ENCODE data around the gene KLHL35. TPM values are rescaled to one million over a fixed set of nuclear protein-coding genes. Genes with fewer than 3 reads are reported as not detected.

KLHL35 gene
- total RNA-seq, 4 donors from 2014 or later = 0.72 TPM; not detected in 3

DNA sequence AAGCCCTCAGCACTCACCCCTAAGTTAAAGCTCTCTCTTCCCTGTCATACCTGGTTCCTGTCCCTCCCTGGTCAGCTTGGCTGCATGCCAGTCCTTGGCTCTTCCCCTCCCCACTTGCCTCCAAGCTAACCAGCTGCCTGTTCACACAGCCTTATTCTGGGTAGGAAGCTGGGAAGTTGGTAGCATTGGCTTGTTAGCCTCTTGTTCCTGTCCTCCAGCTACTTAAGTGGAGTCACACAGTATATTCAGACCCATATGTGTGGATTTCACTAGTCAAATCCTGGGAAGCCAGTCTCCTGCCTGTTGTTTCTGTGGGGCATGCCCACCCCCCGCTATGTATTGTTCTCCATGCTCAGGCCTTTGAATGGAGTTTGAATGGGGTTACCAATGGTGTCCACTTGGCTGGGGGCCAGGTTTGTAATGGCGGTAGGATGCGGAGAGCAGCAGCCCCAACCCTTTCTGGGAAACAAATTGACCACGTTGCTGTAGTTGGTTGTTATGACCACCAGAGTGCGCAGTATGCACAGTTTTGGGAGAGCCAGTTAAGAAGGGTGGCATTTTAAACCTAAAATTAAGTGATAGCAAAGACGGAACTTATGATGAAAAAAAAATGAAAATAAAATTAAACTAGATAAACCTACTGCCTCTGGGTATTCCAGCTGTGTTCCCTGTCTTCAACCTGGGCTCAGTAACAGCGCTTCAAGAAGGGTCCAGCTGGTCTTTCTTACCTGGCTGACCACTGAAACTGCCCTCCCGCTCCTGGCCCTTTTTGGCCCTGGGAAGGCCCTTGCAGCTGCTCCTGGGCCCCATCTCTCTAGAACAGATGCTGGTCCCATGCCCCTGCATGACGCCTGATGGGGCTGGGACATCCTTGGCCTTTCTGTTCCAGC, 44.4 kb downstream of the KLHL35 start:
- 18 to 50% methylated on average over 1 to 8 of the region's 9 CpGs for WGBS, 2 donors (ENCODE audit: low coverage in 1 of 2)
- H3K9me3 ChIP-seq = no peaks in the 10 kb centered on the region
- no peaks in the 10 kb centered on the region for H3K36me3 ChIP-seq
- H3K4me1 ChIP-seq = peaks cover 0 to 22% (median 3%) of the 10 kb centered on the region in 3 donors
- TF ChIP-seq, protein P1, sequence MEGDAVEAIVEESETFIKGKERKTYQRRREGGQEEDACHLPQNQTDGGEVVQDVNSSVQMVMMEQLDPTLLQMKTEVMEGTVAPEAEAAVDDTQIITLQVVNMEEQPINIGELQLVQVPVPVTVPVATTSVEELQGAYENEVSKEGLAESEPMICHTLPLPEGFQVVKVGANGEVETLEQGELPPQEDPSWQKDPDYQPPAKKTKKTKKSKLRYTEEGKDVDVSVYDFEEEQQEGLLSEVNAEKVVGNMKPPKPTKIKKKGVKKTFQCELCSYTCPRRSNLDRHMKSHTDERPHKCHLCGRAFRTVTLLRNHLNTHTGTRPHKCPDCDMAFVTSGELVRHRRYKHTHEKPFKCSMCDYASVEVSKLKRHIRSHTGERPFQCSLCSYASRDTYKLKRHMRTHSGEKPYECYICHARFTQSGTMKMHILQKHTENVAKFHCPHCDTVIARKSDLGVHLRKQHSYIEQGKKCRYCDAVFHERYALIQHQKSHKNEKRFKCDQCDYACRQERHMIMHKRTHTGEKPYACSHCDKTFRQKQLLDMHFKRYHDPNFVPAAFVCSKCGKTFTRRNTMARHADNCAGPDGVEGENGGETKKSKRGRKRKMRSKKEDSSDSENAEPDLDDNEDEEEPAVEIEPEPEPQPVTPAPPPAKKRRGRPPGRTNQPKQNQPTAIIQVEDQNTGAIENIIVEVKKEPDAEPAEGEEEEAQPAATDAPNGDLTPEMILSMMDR (IDR thresholded peaks at IDR 0.05) = peak; percentile 79 to 86 (median 84)
- TF ChIP-seq POLR2AphosphoS5 (IDR thresholded peaks at IDR 0.05) (no peak), POLR2A (IDR thresholded peaks at IDR 0.05) (no peak), EP300 (IDR thresholded peaks at IDR 0.05) (no peak)
- H3K27me3 ChIP-seq = no peaks in the 10 kb centered on the region
- peak; percentile 67 for ATAC-seq
- peak overlapping the region in 1 of 4 donors; percentile 19 for H3K27ac ChIP-seq
- no peak overlapping the region for H3K4me3 ChIP-seq

GRCh38 chr11:75387736-75388294, 45.2 kb downstream of the KLHL35 start:
- ATAC-seq = no peak
- Histone ChIP-seq H3K4me1 (peaks cover 0 to 26% (median 3%) of the 10 kb centered on the region in 3 donors), H3K9me3 (no peaks in the 10 kb centered on the region), H3K27me3 (no peaks in the 10 kb centered on the region), H3K27ac (no peak overlapping the region), H3K36me3 (no peaks in the 10 kb centered on the region), H3K4me3 (no peak overlapping the region)
- TF ChIP-seq EP300 (IDR thresholded peaks at IDR 0.05) (no peak), POLR2A (IDR thresholded peaks at IDR 0.05) (no peak), POLR2AphosphoS5 (IDR thresholded peaks at IDR 0.05) (no peak)
- TF ChIP-seq, protein P1 (IDR thresholded peaks at IDR 0.05) = no peak
- WGBS, 2 donors (ENCODE audit: low coverage in 1 of 2) = 25 to 69% methylated on average over 1 to 3 of the region's 3 CpGs

DNA sequence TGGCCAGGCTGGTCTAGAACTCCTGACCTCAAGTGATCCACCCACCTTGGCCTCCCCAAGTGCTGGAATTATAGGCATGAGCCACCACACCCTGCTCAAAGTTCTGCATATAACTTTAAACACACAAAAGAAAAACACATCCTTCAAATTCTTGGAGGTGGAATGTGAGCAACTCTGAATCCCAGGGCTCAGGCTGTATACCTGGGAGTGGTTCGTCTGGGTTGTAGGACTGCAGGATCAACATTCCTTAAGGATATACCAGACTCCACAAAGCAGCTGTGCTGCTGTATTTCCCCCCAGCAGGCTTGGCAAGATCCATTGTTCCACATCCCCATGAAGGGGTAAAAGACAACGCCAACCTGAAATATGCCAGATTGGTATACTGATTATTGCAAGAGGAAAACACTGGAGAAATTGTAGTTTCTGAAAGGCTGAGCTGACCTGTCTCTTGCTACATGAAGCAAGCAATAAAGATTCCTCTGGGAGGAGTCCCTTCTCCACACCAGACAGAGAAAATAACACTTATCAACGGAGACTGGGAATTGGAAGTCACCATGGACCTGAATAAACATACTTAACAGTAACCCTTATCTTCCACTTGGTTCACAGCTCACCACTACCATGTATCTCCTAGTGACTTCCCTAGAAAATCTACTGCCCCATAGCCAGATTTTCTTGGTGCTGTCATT, 45.9 kb downstream of the KLHL35 start:
- TF ChIP-seq EP300 (IDR thresholded peaks at IDR 0.05) (no peak), POLR2A (IDR thresholded peaks at IDR 0.05) (no peak), POLR2AphosphoS5 (IDR thresholded peaks at IDR 0.05) (no peak)
- TF ChIP-seq, protein P1 (IDR thresholded peaks at IDR 0.05) = no peak
- Histone ChIP-seq H3K9me3 (no peaks in the 10 kb centered on the region), H3K4me3 (no peak overlapping the region), H3K4me1 (peaks cover 0 to 26% (median 3%) of the 10 kb centered on the region in 3 donors), H3K27ac (no peak overlapping the region), H3K27me3 (no peaks in the 10 kb centered on the region), H3K36me3 (no peaks in the 10 kb centered on the region)
- 39 to 57% methylated on average over 1 to 2 of the region's 3 CpGs for WGBS, 2 donors (ENCODE audit: low coverage in 1 of 2)
- ATAC-seq = no peak

GRCh38 chr11:75384438-75385080, 48.4 kb downstream of the KLHL35 start:
- 17 to 23% methylated on average over 21 to 24 of the region's 24 CpGs for WGBS, 2 donors (ENCODE audit: low coverage in 1 of 2)
- peak; percentile 24 for TF ChIP-seq POLR2AphosphoS5 (IDR thresholded peaks at IDR 0.05)
- TF ChIP-seq, protein P1 (IDR thresholded peaks at IDR 0.05) = peak; percentile 95 to 98 (median 96)
- no peak for TF ChIP-seq EP300 (IDR thresholded peaks at IDR 0.05)
- H3K27me3 ChIP-seq = no peaks in the 10 kb centered on the region
- ATAC-seq = peak; percentile 70
- peaks cover 0 to 44% (median 13%) of the 10 kb centered on the region in 3 donors for H3K4me1 ChIP-seq
- no peak overlapping the region for H3K4me3 ChIP-seq
- H3K9me3 ChIP-seq = no peaks in the 10 kb centered on the region
- no peak overlapping the region for H3K27ac ChIP-seq
- no peaks in the 10 kb centered on the region for H3K36me3 ChIP-seq
